ENCODE results near the gene CA10.

DNA sequence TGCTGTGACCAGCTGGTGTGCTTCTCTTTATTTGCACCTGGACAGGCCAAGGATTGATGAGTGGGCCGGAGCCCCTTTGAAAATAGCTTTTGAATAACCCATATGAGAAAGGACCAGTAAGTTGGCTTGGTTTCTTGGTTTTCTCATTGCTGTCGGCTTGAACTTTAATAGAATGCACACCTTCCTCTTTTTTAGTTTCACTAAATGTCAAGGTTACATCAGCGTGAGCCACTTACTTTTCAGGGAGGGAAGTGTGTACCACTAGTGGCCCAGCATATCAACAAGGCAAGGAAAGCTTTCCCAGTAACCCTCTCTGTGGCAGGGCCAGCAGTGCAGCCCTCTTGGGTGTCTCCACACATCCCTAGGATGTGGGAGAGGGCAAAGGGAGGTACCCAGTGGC, 433.3 kb downstream of the CA10 start:
- TF ChIP-seq, protein P1, sequence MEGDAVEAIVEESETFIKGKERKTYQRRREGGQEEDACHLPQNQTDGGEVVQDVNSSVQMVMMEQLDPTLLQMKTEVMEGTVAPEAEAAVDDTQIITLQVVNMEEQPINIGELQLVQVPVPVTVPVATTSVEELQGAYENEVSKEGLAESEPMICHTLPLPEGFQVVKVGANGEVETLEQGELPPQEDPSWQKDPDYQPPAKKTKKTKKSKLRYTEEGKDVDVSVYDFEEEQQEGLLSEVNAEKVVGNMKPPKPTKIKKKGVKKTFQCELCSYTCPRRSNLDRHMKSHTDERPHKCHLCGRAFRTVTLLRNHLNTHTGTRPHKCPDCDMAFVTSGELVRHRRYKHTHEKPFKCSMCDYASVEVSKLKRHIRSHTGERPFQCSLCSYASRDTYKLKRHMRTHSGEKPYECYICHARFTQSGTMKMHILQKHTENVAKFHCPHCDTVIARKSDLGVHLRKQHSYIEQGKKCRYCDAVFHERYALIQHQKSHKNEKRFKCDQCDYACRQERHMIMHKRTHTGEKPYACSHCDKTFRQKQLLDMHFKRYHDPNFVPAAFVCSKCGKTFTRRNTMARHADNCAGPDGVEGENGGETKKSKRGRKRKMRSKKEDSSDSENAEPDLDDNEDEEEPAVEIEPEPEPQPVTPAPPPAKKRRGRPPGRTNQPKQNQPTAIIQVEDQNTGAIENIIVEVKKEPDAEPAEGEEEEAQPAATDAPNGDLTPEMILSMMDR (IDR thresholded peaks at IDR 0.05), result no peak
- no peak for TF ChIP-seq EZH2 (IDR thresholded peaks at IDR 0.05; ENCODE audit: borderline replicate concordance, insufficient read depth, low read depth, low read length, poor library complexity, severe bottlenecking)
